Kidney epithelial cell (primary cell): ENCODE data around the gene FREM1. TPM values are rescaled to one million over a fixed set of nuclear protein-coding genes. Genes with fewer than 3 reads are reported as not detected.

ENCODE experiments used
- DNase-seq: peaks from one replicate; pipeline ENCODE4 v3.0.0-alpha.2; 2010; ENCODE audit warnings: low read depth
- H3K27me3 ChIP-seq: 2 replicates; pipeline ENCODE4 v1.6.0; 2011; ENCODE audit warnings: low read length; ENCODE audit not compliant: control insufficient read depth, insufficient read depth
- H3K36me3 ChIP-seq: 2 replicates; pipeline ENCODE4 v1.5.1; 2011; ENCODE audit warnings: low read length; ENCODE audit not compliant: control insufficient read depth, insufficient read depth
- H3K4me3 ChIP-seq: 2 replicates; pipeline ENCODE4 v1.5.1; 2011; ENCODE audit warnings: low read depth, mild to moderate bottlenecking, control low read depth, low read length
- CTCF ChIP-seq: IDR thresholded peaks from 2 replicates; pipeline ENCODE4 v1.5.1; 2011; ENCODE audit warnings: mild to moderate bottlenecking, moderate library complexity, low read length, control low read depth, inconsistent platforms; ENCODE audit not compliant: insufficient read depth, poor library complexity, severe bottlenecking
- total RNA-seq: library from RNA; depleted of rRNA; stranded (reverse); fragments of >200 nt; gene quantifications from 2 replicates; pipeline ENCODE4 v1.2.3, GENCODE V29; 2015

FREM1 gene
- total RNA-seq, 1 donor from 2014 or later: 1.0 TPM

GRCh38 chr9:14692470-14693250 is 217.6 kb downstream of the FREM1 start:
- no peak for DNase-seq
- Histone ChIP-seq H3K4me3 (peak overlapping the region; percentile 85), H3K36me3 (no peaks in the 10 kb centered on the region)

GRCh38 chr9:14690948-14691730 is 219.1 kb downstream of the FREM1 start:
- DNase-seq: no peak
- no peaks in the 10 kb centered on the region for H3K36me3 ChIP-seq
- H3K4me3 ChIP-seq: no peak overlapping the region
- no peak for TF ChIP-seq CTCF
- H3K27me3 ChIP-seq: no peaks in the 10 kb centered on the region

More at GRCh38 chr9:14692470-14693250, 217.6 kb downstream of the FREM1 start:
- no peaks in the 10 kb centered on the region for H3K27me3 ChIP-seq
- no peak for TF ChIP-seq CTCF

- H3K27me3 ChIP-seq: no peaks in the 10 kb centered on the region
- no peak overlapping the region for H3K4me3 ChIP-seq
- no peak for DNase-seq
- no peaks in the 10 kb centered on the region for H3K36me3 ChIP-seq
- no peak for TF ChIP-seq CTCF
These were observed 223.0 kb downstream of the FREM1 start for GRCh38 chr9:14687042-14687719.

- no peak for DNase-seq
These were observed 224.1 kb downstream of the FREM1 start for GRCh38 chr9:14686168-14686567.

More at GRCh38 chr9:14686168-14686567, 224.1 kb downstream of the FREM1 start:
- Histone ChIP-seq H3K27me3 (no peaks in the 10 kb centered on the region), H3K4me3 (no peak overlapping the region), H3K36me3 (no peaks in the 10 kb centered on the region)
- TF ChIP-seq CTCF: no peak

Other genes with a start within 250 kb of the FREM1 start
- 7.5 and 7.7 TPM in 2 replicates for gene ZDHHC21, start 217.0 kb downstream of the FREM1 start, total RNA-seq
- not detected in 2 replicates for gene CER1, start 187.7 kb downstream of the FREM1 start, total RNA-seq